GM12801 (cell line): ENCODE data around the gene EXTL2.

Source experiments
- TF ChIP-seq, protein P1 (sequence below): IDR thresholded peaks from one replicate; pipeline ENCODE4 v1.5.1; 2011; ENCODE audit warnings: control low read depth; ENCODE audit not compliant: insufficient read length; ENCODE audit errors: extremely low read depth

EXTL2 gene

DNA sequence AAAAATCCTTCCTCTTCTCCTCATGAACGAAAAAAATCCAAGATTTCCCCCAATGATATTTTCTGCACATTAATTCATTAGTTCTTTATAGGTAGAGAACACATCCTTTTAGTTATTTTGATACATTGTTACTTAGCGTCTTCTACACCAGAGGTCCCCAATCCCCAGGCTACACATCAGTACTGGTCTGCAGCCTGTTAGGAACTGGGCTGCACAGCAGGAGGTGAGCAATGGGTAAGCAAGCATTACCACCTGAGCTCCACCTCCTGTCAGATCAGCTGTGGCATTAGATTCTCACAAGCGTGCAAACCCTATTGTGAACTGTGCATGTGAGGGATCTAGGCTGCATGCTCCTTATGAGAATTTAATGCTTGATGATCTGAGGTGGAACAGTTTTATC, 13.0 kb downstream of the EXTL2 start:
- TF ChIP-seq, protein P1, sequence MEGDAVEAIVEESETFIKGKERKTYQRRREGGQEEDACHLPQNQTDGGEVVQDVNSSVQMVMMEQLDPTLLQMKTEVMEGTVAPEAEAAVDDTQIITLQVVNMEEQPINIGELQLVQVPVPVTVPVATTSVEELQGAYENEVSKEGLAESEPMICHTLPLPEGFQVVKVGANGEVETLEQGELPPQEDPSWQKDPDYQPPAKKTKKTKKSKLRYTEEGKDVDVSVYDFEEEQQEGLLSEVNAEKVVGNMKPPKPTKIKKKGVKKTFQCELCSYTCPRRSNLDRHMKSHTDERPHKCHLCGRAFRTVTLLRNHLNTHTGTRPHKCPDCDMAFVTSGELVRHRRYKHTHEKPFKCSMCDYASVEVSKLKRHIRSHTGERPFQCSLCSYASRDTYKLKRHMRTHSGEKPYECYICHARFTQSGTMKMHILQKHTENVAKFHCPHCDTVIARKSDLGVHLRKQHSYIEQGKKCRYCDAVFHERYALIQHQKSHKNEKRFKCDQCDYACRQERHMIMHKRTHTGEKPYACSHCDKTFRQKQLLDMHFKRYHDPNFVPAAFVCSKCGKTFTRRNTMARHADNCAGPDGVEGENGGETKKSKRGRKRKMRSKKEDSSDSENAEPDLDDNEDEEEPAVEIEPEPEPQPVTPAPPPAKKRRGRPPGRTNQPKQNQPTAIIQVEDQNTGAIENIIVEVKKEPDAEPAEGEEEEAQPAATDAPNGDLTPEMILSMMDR = no peak

DNA sequence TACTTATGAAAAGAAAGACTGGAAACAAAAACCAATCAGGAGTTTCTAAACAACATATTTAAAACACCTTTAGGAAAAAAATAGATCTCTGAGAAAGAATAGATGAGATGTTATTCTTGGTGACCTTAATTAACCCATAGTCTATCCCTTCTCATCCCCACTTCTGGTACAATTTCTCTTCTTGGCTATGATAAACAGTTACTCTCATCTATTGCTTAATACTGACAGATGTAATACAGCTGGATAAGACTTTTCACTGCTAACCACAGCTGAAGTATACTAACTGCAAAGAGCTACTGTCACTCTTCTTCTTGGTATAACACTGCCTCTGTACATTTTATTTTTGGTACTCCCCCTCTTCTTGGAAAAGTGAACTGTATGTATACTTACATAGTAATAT, 15.2 kb downstream of the EXTL2 start:
- TF ChIP-seq, protein P1 = no peak

DNA sequence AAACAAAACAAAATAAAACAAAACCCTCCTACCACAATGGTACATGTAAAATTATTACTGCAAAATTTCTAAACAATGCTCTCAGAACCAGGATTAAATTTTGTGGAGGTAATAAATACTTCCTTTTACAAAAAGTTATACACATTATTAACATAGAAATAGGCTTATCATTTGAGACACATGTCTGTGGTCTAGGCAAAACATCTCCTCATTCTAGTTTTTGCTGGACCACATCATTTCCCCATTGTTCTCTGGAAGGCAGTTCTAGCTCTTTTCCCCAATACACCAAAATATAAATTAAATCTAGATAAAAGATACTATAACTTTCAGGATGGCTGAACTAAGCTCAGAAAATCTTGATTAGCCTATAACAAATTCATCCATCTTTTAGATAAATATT, 18.4 kb downstream of the EXTL2 start:
- TF ChIP-seq, protein P1 = no peak

DNA sequence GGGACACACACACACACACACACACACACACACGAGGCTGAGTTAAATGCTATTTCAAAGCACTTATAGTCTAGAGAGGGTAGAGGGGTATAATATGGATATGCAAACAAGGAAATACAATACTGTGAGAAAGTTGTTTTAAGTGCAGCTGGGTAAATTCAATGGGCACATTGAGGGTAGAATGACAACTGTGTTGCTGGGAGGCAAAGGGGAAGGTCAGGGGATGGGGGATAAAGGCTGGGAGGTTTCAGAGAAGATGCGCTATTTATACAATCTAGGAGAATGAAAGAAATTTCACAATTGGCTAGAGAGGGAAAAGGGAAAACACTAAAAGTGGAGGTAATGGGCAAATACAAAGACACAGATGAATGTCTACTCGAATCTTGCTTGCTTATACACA, 19.4 kb downstream of the EXTL2 start:
- TF ChIP-seq, protein P1 = no peak

DNA sequence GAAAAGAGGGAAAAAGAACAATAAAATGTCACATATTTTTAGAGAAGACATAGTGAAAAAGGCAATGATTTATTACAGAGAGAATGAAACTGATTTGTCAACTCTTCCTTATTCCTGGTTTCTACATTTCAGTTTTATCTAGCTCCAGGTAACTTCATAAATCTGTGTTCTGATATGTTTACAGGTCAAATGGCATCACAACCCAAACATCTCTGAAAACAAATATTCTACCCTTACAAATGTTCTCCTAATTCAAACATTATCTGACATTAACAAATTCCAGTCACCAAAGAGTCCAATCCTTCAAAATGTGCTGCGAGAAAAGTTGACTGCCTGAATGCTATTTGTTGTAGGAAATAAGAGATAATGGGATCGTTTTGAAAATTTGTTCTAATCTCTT, 20.2 kb downstream of the EXTL2 start:
- TF ChIP-seq, protein P1 = no peak

DNA sequence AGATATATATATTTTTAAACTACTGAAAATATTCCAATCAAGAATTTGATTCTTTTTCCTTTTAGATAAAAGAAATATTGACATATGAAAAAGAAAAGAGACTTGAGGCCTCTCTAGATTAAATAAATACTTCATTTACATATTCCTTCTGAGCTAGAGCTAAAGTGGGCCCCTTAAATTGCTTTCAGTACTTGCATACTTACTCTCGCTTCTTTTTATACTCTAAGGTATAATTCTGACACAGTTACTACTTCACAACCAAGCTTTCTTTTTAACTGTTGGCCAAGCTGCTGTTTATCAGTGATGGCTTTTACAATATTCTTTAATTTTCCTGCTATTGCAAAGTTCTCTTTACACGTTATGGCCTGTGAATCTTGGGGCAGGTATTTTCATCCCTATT, 24.6 kb downstream of the EXTL2 start:
- TF ChIP-seq, protein P1 = no peak

DNA sequence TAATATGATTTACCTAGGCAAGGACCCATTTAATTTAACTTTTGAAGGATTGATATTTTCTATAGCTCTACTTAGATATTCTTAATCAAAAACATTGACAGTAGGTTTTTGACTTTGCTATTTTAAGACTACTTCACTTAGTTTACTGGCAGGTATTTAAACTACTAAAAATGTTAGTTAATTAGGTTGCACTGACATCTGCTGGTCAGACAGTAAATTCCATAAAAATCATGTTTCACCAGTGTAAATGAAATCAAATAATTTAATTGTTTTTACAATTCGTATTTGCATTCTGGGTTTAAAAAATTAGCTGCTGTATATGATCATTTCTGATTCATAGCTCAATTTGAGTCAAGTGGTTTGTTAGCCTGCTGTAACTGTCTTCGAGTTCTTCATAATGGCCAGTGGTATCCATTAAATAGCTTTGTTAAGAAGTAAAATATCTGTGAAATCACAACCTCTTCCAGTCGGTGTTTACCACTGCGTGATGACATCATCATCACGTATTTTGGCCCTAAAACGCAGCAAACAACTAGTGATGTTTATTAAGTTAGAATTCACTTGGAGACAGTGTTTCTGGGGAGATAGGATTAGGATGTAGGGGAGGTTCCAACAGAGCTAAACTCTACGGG, 26.2 kb downstream of the EXTL2 start:
- TF ChIP-seq, protein P1 = no peak

DNA sequence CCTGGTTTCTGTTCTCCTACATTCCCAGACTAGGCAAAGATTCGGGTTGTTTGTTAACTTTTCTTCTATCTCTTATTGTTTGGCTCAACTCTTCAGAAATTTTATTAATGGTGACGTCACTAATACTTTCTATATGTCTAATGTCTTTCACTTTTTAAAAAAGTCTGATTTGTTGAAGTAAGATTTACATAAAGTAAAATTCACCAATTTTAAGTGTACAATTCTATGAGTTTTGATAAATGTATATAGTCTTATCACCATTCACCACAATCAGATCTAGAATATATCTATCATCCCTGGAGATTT, 27.8 kb downstream of the EXTL2 start:
- TF ChIP-seq, protein P1 = no peak
